Stimulated activated CD8-positive, alpha-beta memory T cell treated with anti-CD3 and anti-CD28 coated beads, Interleukin-7, amount 100 ng/mL, for 4 hours (primary cell): Measurements from ENCODE around the gene MEF2A.

Experiments used
- DNase-seq, 2 donors: peaks; one replicate each; pipeline ENCODE4 v3.0.0-alpha.2; 2020; ENCODE audit warnings: low read depth in 2 of 2

Gene MEF2A

DNA sequence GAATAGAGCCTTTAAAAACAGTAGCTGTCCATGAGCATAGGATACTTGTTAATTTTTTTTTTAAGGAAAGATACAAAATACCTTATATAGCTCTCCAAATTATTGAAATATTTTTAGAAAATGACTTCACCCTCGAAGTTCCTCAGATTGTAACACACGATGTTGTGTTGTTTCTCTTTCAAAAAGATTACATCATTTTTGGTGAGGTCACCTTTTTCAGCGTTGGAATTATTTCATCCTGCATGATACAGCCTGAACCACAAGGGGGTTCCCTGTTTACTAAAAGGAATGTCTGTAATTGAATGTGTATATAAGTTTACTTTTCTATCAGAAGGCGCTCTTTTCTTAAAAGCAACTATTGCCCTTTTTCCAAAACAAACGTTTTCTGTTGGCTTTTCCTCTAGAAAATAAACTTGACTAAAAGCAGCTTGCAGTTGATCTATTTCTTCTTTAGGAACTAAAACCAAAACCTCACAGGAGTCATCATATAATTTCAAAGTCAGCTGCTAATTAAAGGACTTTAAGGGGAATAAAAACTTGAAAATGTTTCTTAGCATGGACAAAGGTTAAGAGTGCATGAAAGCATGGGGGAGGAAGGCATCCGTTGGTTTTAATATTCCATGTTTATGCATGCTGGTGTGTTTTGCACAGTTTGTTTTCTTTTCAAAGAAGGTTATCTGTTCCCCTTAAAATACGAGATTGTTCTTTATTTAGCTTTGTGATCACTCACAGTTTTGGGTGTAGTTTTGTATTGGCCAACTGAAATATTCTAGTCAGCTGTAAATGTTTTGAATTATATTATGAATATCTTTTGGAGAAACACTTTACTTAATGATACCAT is 138.0 kb downstream of the MEF2A start:
- DNase-seq = no peak

- DNase-seq = no peak
These were observed 138.7 kb downstream of the MEF2A start for GRCh38 chr15:99704444-99704838.

DNA sequence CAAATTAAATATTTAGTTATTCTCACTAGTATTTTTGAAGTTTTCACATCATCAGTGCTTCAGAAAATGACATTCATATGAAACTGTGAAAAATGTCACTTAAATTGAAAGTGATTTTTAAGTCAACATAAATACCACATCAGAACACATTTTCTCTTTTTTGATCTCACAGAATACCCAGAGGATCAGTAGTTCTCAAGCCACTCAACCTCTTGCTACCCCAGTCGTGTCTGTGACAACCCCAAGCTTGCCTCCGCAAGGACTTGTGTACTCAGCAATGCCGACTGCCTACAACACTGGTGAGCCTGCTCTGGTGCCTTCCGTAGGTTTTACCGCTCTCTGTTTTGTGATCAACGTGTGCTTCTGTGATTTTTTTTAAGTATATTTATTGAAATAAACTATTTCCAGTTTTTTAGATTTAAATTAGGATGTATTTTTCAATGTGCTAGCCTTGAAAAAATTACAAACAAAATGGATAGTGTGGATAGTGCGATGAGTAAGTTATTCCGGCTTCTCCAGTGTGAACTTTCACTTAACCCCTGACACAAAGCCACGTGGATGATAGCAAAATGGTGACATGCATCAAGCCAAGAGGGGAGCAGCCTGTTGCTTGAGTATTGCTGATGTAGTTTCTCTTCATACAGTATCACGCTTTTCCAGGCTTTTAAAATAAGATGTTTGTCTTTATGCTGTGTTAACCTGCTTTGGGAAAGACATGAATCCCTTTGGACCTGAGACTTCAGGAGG is 140.9 kb downstream of the MEF2A start:
- no peak for DNase-seq

DNA sequence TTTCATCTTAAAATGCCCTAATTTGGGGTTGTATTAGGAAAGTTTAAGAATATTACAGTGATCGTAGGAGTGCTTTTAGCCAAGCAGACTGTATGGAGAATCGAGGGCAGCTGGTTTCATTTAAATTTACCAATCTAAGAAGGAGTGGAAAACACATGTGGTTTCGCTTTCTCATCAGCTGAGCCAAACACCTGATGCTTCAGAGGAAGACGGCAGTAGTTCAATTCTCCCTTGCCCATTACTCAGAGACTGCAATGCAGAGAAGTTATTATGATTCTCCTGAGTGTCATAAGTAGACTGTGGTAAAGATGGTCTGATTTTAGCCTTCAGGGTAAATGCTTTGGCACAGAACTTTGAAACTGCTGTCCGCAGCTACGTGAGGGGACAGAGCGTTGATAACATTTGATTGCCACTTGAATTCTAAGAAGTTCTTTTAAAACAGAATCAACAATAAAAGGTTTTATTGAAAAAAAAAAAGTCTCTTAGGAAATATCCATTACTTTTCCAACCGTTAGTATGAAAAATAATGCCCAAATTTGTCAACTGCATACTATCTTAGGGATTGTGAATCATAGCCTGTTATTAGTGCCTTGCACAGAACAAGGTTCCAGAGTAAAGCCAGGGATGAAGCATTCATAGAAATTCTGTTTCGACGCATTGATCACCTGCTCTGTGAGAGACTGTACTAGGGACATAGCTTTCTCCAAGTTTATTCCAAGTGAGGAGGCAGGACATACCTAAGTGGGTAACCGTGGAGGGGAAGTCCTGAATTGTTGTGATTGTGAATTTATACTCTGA is 141.9 kb downstream of the MEF2A start:
- DNase-seq = no peak

DNA sequence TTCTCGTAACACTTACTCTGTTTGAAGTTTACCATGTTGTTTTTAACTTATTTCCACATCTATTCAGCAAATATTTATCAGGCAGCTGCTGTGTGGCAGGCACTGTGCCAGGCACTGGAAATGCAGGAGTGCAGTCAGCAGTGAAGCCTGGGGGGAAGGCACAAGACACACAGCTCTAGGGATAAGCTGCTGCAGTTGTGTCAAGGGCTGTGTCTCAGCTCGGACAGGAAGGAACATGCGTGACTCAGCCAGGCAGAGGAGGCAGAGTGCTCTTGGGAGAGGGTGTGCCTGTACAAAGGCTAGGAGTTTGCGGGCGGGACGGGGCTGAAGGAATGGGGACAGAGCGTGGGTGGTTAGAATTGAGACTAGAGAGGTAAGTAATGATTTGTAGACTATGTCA is 142.8 kb downstream of the MEF2A start:
- DNase-seq = no peak

DNA sequence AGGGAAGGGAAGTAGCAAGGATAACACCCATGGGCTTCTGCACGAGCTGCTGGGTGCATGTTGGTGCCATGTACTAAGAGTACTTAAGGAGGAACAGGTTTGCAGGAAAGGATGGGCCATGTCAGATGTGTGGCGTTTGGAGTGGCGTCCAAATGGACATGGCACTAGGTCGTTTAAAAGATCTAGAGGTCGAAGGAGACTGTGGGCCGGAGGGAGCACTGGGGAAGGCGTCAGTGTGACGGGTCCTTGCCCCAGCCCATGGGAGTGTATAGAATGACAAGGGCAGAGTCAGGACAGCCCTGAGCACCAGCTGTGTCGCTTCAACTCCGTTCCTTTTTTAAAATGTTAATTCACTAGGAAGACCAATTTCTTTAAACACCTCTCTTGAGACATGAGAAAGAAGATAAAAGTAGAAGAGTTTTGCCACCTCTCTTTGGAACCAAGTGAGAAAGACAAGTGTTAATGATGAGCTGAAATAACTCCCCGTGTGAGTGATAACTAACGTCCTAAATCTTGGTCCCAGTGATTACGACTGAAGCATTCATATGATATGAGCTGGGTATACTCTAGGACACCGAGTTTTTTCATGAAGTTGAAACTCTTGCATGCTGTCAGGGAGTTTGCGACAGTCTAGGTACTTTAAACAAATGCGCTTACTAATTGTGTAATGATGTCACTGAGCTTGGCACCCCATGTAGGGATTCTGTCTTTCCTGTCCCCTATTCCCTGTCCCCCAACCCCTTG is 143.6 kb downstream of the MEF2A start:
- DNase-seq = no peak

DNA sequence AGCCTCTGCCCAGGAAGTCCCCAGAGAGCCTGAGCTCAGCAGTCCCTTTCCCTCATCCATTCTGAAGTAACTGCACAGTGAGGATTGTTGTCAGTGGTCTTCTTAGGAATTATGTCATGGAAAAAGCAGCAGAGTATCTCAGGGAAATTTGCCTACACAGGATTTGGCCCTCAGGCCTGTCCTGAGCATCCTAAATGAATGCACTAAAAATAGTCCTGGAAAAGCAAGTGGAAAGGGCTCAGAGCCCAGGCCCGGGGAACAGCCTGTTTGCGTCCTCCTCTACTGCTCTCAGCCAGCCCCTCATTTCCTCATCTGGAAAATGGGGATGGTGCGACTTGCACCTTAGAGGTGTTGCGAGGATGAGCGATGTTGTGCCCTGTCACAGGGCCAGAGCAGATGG is 145.8 kb downstream of the MEF2A start:
- no peak for DNase-seq

DNA sequence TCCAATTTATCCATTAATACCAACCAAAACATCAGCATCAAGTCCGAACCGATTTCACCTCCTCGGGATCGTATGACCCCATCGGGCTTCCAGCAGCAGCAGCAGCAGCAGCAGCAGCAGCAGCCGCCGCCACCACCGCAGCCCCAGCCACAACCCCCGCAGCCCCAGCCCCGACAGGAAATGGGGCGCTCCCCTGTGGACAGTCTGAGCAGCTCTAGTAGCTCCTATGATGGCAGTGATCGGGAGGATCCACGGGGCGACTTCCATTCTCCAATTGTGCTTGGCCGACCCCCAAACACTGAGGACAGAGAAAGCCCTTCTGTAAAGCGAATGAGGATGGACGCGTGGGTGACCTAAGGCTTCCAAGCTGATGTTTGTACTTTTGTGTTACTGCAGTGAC is 146.6 kb downstream of the MEF2A start:
- no peak for DNase-seq

DNA sequence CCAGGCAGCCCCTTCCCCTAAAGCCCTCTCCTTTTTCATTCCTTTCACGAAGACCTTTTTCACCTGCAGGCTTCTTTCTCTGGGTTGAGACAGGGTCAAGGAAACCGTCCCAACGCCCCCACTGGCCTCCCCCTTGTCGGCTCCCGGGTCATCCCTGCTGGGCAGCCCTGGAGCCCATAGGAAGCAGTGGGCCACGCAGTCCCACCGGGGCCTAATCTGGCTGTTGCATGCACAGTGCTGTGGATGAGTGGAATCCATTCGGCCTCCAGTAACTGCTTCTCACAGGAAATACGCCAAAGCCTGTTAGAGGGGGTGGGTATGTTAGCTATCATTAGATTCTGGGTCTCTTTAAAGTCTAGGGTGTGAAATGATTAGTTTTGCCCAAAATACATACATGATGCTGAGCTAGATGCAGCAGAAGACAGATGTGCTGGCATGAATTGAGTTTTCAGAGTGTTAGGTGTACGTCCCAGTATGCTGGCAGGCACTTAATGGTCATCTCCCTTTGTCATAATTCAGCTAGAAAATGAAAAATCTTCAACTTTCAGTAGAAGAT is 150.8 kb downstream of the MEF2A start:
- DNase-seq = no peak

- no peak for DNase-seq
These were observed 151.6 kb downstream of the MEF2A start for GRCh38 chr15:99717161-99718009.

DNA sequence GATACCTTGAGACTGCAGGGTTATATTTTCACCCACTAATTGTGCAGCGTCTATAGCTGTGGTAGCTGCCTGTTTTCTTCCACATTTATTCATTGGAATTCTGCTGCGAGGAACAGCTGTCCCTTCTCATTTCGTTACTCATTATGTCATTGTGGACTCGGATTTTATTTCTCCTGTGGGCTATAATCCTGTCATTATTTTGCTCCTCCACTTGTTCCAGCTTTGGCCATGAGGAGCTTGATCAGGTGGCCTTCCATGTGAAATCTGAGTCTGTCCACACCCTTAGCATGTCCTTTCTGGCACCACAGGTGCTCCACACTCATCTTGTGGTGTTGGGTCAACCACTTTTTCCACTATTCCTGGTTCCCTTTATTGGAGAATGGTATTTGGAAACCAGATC is 152.6 kb downstream of the MEF2A start:
- DNase-seq = no peak

GRCh38 chr15:99719096-99719541 is 153.3 kb downstream of the MEF2A start:
- no peak for DNase-seq

DNA sequence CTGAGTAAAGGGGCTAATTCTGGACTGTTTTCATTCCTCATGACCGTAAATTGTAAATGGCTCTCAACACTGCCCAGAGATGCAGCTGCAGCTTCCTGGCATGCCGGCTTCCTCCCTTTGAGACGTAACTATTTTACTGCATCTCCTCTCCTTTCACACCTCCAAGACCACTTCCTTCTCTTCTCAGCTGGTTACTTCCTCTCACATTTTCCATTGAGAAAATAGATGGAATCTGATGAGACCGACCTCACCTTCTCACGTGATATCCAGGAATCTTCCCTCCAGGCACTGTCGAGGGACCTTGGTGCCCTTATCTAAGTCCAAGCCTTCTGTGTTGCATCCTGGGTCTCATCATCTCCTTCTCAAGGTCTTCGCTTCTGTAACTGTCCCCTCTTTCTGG is 154.7 kb downstream of the MEF2A start:
- DNase-seq = no peak

GRCh38 chr15:99721104-99721778 is 155.5 kb downstream of the MEF2A start:
- no peak for DNase-seq

GRCh38 chr15:99721896-99722295 is 156.1 kb downstream of the MEF2A start:
- DNase-seq = no peak

GRCh38 chr15:99722406-99722805 is 156.6 kb downstream of the MEF2A start:
- DNase-seq = no peak

GRCh38 chr15:99726333-99726732 is 160.5 kb downstream of the MEF2A start:
- DNase-seq = no peak

- DNase-seq = no peak
These were observed 161.5 kb downstream of the MEF2A start for GRCh38 chr15:99727330-99727729.

DNA sequence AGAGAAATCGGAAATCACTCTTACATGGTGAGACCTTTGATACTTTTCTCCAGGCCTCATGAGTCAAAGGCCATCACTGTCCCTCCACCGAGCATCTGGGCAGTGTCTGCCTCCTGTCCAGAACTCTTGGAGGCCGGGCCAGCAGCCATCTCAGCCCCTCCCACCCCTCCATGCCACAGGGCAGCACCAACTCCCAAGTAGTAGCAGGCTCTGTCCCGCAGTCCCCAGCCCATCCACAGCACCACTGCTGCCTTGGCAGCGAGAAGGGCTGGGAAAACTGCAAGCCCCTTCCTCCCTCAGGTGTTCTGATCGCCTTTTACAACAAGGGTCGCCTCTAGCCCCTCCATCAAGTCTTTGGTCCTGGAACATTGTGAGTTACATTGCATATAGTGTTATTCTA is 161.9 kb downstream of the MEF2A start:
- DNase-seq = no peak

GRCh38 chr15:99728916-99729315 is 163.1 kb downstream of the MEF2A start:
- DNase-seq = no peak
